T47D (cell line): ENCODE measurements around the gene LVRN.

ENCODE experiments used
- DNase-seq, 2 experiments: peaks; one replicate each; pipeline versions ENCODE4 v3.0.0 to v3.0.0-alpha.2; 2011 to 2012; ENCODE audit warnings: low read depth in 1 of 2, low spot score in 1 of 2
- JUND ChIP-seq: IDR thresholded peaks from 2 replicates; pipeline ENCODE4 v1.6.1; 2012; ENCODE audit warnings: low read depth
- in situ Hi-C: cut with HindIII; loops from 2 replicates; pipeline ENCODE4 v1.10.0; 2016; ENCODE audit warnings: low sequenced_read_pairs, low pct_unique_long_range_greater_than_20kb

LVRN gene

GRCh38 chr5:115940080-115940810, 22.0 kb upstream of the LVRN start:
- no peak for DNase-seq
- TF ChIP-seq JUND = no peak
- in situ Hi-C loops = no loop called here

- TF ChIP-seq JUND = no peak
- no peak for DNase-seq
- in situ Hi-C loops = no loop called here
Measured at GRCh38 chr5:115941051-115941675, 21.1 kb upstream of the LVRN start.

GRCh38 chr5:115944501-115944900, 17.8 kb upstream of the LVRN start:
- DNase-seq = no peak
- no peak for TF ChIP-seq JUND
- in situ Hi-C loops = no loop called here

- TF ChIP-seq JUND = no peak
- DNase-seq = no peak
- in situ Hi-C loops = no loop called here
Measured at GRCh38 chr5:115946655-115947054, 15.6 kb upstream of the LVRN start.

GRCh38 chr5:115947260-115947659, 15.0 kb upstream of the LVRN start:
- no peak for DNase-seq
- in situ Hi-C loops = no loop called here
- TF ChIP-seq JUND = no peak

DNA sequence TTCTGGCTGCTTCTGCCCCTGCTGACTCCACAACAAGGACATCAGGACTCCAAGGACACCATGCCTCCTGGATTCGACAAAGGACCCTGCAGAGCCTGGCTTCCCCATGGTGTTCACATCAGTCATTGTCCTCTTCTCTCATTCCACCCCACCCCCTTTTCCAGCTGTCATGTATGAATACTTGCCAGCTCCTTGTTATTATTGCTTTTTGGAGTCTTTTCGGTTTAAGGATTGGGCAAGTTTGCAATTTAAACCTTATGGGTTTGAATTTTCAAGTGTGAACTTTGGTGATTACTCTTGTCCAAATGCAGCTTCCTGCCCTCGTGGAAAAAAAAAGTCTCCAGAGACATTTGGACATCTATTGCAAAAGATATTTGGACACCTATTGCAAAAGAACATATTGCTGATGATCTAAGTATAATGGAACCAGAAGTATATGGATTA, 14.2 kb upstream of the LVRN start:
- in situ Hi-C loops = no loop called here
- no peak for TF ChIP-seq JUND
- no peak for DNase-seq

DNA sequence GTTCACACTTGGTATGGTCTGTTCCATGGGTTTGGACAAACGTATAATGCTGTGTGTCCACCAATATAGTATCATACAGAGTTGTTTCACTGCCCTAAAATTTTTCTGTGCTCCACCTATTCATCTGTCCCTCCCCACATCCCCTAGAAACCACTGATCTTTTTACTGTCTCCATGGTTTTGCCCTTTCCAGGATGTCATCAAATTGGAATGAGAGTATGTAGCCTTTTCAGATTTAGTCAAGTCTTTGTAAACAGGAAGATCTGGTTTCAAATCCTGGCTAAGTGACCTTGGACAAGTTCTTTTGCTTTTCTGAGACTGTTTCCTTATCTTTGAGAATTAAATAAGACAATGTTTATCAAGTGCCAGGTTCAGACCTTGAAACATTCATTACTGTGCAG, 13.2 kb upstream of the LVRN start:
- no peak for DNase-seq
- in situ Hi-C loops = no loop called here
- TF ChIP-seq JUND = no peak

- TF ChIP-seq JUND = no peak
- no peak for DNase-seq
- in situ Hi-C loops = no loop called here
Measured at GRCh38 chr5:115952588-115952987, 9.7 kb upstream of the LVRN start.

- no peak for DNase-seq
- no peak for TF ChIP-seq JUND
- in situ Hi-C loops = no loop called here
Measured at GRCh38 chr5:115954144-115954543, 8.1 kb upstream of the LVRN start.

- no peak for DNase-seq
- no peak for TF ChIP-seq JUND
- in situ Hi-C loops = no loop called here
Measured at GRCh38 chr5:115956957-115957356, 5.3 kb upstream of the LVRN start.

DNA sequence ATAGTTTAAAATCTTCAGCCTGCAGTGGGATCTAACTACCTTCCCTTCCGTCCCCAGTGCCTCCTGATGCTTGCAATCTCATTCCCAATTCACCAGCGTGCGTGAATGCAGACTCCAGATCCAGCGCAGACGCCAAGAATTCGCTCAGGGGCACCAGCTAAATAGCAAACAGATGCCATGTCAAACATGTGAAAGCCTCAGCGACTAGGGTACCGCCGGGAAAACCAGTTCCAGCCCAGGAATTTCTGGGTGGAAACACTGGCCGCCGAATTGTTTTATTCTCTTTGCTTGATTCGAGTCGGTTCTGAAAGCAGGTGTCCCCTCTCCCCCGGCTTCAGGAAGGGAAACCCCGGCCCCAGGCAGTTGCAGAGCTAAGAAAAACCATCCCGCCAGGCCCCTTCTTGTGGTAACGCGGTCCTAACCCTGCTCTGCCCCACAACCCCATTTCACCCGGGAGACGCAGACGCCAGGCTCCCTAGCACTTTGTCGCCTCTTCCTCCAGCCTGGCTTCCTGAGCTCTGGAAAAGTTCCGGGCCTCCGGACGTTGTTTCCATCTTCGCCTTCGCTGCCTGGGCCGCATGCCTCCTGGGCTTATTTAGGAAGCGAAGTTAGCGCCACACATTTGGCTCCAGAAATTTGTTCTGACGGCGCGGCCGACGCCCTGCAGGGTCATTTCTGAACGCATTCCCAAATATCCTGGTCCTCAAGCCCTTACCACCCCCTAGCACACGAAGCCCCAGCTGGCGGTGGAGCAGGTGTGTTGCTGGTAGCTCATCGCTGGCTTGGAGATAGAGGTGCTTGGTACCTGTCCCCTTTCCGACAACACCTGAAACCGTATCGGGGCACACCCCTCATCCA, 665 bp upstream of the LVRN start:
- no peak for TF ChIP-seq JUND
- DNase-seq = no peak
- in situ Hi-C loops = no loop called here

DNA sequence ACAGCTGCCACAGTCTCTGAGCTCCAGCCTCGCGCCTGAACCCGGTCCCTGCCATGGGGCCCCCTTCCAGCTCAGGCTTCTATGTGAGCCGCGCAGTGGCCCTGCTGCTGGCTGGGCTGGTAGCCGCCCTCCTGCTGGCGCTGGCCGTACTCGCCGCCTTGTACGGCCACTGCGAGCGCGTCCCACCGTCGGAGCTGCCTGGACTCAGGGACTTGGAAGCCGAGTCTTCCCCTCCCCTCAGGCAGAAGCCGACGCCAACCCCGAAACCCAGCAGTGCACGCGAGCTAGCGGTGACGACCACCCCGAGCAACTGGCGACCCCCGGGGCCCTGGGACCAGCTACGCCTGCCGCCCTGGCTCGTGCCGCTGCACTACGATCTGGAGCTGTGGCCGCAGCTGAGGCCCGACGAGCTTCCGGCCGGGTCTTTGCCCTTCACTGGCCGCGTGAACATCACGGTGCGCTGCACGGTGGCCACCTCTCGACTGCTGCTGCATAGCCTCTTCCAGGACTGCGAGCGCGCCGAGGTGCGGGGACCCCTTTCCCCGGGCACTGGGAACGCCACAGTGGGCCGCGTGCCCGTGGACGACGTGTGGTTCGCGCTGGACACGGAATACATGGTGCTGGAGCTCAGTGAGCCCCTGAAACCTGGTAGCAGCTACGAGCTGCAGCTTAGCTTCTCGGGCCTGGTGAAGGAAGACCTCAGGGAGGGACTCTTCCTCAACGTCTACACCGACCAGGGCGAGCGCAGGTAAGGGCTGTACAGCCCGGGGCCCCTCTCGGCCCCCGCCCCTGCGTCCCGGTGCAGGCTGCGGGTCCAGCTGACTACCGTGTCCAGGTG, 509 bp downstream of the LVRN start:
- DNase-seq = no peak
- no peak for TF ChIP-seq JUND
- in situ Hi-C loops = no loop called here

DNA sequence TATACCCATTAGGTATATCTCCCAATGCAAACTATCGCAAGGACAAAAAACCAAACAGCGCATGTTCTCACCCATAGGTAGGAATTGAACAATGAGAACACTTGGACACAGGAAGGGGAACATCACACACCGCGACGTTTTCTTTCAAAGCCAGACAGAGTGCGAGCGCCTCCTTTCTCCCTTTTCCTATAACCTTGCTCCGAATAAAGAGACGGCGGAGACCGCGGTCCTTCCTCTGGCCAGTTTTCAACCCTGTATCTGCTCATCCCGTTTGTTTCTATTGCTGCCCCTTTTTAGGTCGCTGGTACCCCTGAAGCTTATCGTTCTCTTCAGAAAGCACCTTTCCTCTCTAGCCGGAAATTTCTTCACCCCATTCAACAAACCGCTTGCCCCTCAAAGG, 1.3 kb downstream of the LVRN start:
- no peak for DNase-seq
- in situ Hi-C loops = no loop called here
- TF ChIP-seq JUND = no peak
